Prostate gland (tissue), 2 donors: ENCODE data around the gene CTNND2. TPM values are rescaled to one million over a fixed set of nuclear protein-coding genes. Genes with fewer than 3 reads are reported as not detected.

ENCODE experiments used
- DNase-seq: peaks from one replicate; pipeline ENCODE4 v3.0.0-alpha.2; 2019; ENCODE audit warnings: low spot score
- H3K27ac ChIP-seq, 2 donors: fragments of 200-600 bp; sonication (generic); 2 replicates each; pipeline ENCODE4 v1.5.1; 2017 to 2019
- H3K27me3 ChIP-seq: fragments of 200-600 bp; sonication (generic); replicated peaks from 2 replicates; pipeline ENCODE4 v1.5.1; 2019; ENCODE audit not compliant: insufficient read depth
- H3K36me3 ChIP-seq, 2 donors: fragments of 200-600 bp; sonication (generic); 1 replicate in 1 of 2; 2 replicates in 1 of 2; pipeline versions ENCODE4 v1.5.1 to v1.8.1; 2017 to 2019
- H3K4me1 ChIP-seq: fragments of 200-600 bp; sonication (generic); replicated peaks from 2 replicates; pipeline ENCODE4 v1.5.1; 2019
- H3K4me3 ChIP-seq, 2 donors: fragments of 200-600 bp; sonication (generic); 2 replicates each; pipeline ENCODE4 v1.5.1; 2017 to 2019
- H3K9me3 ChIP-seq: fragments of 200-600 bp; sonication (generic); 2 replicates; pipeline ENCODE4 v1.5.1; 2017
- CTCF ChIP-seq, 4 experiments: fragments of 200-600 bp in 2 of 4; fragments of 450-650 bp in 2 of 4; sonication (generic) in 2 of 4; IDR thresholded peaks; 1 replicate in 3 of 4; 2 replicates in 1 of 4; pipeline ENCODE4 v1.5.1; 2016 to 2019; ENCODE audit warnings: antibody characterized with exemption in 4 of 4, mild to moderate bottlenecking in 2 of 4, moderate library complexity in 2 of 4
- POLR2A ChIP-seq: fragments of 450-650 bp; IDR thresholded peaks from one replicate; pipeline ENCODE4 v1.6.1; 2016; ENCODE audit warnings: antibody characterized with exemption, mild to moderate bottlenecking
- POLR2AphosphoS5 ChIP-seq: sonication (generic); formaldehyde crosslinking; IDR thresholded peaks from one replicate; pipeline ENCODE4 v1.6.1; 2017; ENCODE audit warnings: antibody characterized with exemption
- WGBS: methylation state at CpG from one replicate; pipeline ENCODE4 v1.1.5; 2018; 5-methylcytosine and 5-hydroxymethylcytosine counted together
- intact Hi-C: fragments of 100-400 bp; cut with DNase I; formaldehyde crosslinking; loops from one replicate; pipeline ENCODE4 v1.14.2; 2022
- total RNA-seq, 2 donors: library from RNA; depleted of rRNA; stranded (reverse); fragments of >200 nt; gene quantifications; one replicate each; pipeline ENCODE4 v1.1.0, GENCODE V29; 2016

CTNND2 gene
- total RNA-seq, 2 donors from 2014 or later, result 5.5 to 11.2 TPM

GRCh38 chr5:11928909-11929308 lies 24.7 kb upstream of the CTNND2 start:
- H3K4me1 ChIP-seq, result no peaks in the 10 kb centered on the region
- TF ChIP-seq POLR2A (no peak), CTCF (IDR thresholded peaks at IDR 0.05) (no peak), POLR2AphosphoS5 (no peak)
- no peak overlapping the region for H3K27ac ChIP-seq
- H3K27me3 ChIP-seq, result no peaks in the 10 kb centered on the region
- 59% methylated on average over 4 of the region's 4 CpGs for WGBS
- no peak overlapping the region for H3K4me3 ChIP-seq
- no peak for DNase-seq
- intact Hi-C loops, result no loop called here
- no peaks in the 10 kb centered on the region for H3K9me3 ChIP-seq
- H3K36me3 ChIP-seq, result no peaks in the 10 kb centered on the region

GRCh38 chr5:11925701-11926100 lies 21.5 kb upstream of the CTNND2 start:
- Histone ChIP-seq H3K27me3 (no peaks in the 10 kb centered on the region), H3K4me3 (no peak overlapping the region), H3K9me3 (no peaks in the 10 kb centered on the region), H3K36me3 (no peaks in the 10 kb centered on the region), H3K4me1 (no peaks in the 10 kb centered on the region), H3K27ac (no peak overlapping the region)
- no peak for DNase-seq
- TF ChIP-seq POLR2AphosphoS5 (no peak), CTCF (IDR thresholded peaks at IDR 0.05) (no peak), POLR2A (no peak)
- 88% methylated on average over 1 of the region's 1 CpG for WGBS
- intact Hi-C loops, result no loop called here

GRCh38 chr5:11922394-11922793 lies 18.1 kb upstream of the CTNND2 start:
- no peaks in the 10 kb centered on the region for H3K9me3 ChIP-seq
- H3K27me3 ChIP-seq, result no peaks in the 10 kb centered on the region
- no peak for TF ChIP-seq CTCF (IDR thresholded peaks at IDR 0.05)
- TF ChIP-seq POLR2AphosphoS5, result no peak
- TF ChIP-seq POLR2A, result no peak
- intact Hi-C loops, result no loop called here
- no peak for DNase-seq
- no peak overlapping the region for H3K4me3 ChIP-seq
- no peak overlapping the region for H3K27ac ChIP-seq
- H3K4me1 ChIP-seq, result no peaks in the 10 kb centered on the region
- WGBS, result 87% methylated on average over 2 of the region's 2 CpGs
- no peaks in the 10 kb centered on the region for H3K36me3 ChIP-seq

- Histone ChIP-seq H3K27me3 (no peaks in the 10 kb centered on the region), H3K9me3 (no peaks in the 10 kb centered on the region), H3K36me3 (no peaks in the 10 kb centered on the region), H3K4me1 (no peaks in the 10 kb centered on the region), H3K27ac (no peak overlapping the region), H3K4me3 (no peak overlapping the region)
- 82% methylated on average over 9 of the region's 9 CpGs for whole genome bisulfite sequencing
- TF ChIP-seq POLR2A, result no peak
- TF ChIP-seq POLR2AphosphoS5, result no peak
- TF ChIP-seq CTCF (IDR thresholded peaks at IDR 0.05), result no peak
- no peak for DNase-seq
- intact Hi-C loops, result no loop called here
Observed at GRCh38 chr5:11918463-11919045, 14.3 kb upstream of the CTNND2 start.

GRCh38 chr5:11909471-11909870 lies 5.2 kb upstream of the CTNND2 start:
- no peaks in the 10 kb centered on the region for H3K4me1 ChIP-seq
- no peak overlapping the region for H3K4me3 ChIP-seq
- TF ChIP-seq POLR2A (no peak), CTCF (IDR thresholded peaks at IDR 0.05) (no peak), POLR2AphosphoS5 (no peak)
- 51% methylated on average over 2 of the region's 2 CpGs for WGBS
- intact Hi-C loops, result no loop called here
- H3K9me3 ChIP-seq, result no peaks in the 10 kb centered on the region
- no peak overlapping the region for H3K27ac ChIP-seq
- no peaks in the 10 kb centered on the region for H3K27me3 ChIP-seq
- no peak for DNase-seq
- no peaks in the 10 kb centered on the region for H3K36me3 ChIP-seq
